Measurements from ENCODE around the gene DZIP1L.

DZIP1L gene

GRCh38 chr3:138066972-138067371 is 48.4 kb downstream of the DZIP1L start:
- DNase-seq = no peak

- DNase-seq = no peak
Observed at GRCh38 chr3:138066383-138066782, 49.0 kb downstream of the DZIP1L start.

GRCh38 chr3:138065949-138066348 is 49.5 kb downstream of the DZIP1L start:
- DNase-seq = no peak

GRCh38 chr3:138063416-138063815 is 52.0 kb downstream of the DZIP1L start:
- no peak for DNase-seq

- no peak for DNase-seq
Observed at GRCh38 chr3:138062626-138063025, 52.8 kb downstream of the DZIP1L start.

GRCh38 chr3:138062037-138062436 is 53.4 kb downstream of the DZIP1L start:
- no peak for DNase-seq

GRCh38 chr3:138060792-138061191 is 54.6 kb downstream of the DZIP1L start:
- DNase-seq = no peak

GRCh38 chr3:138059261-138059660 is 56.1 kb downstream of the DZIP1L start:
- DNase-seq = no peak

- no peak for DNase-seq
Observed at GRCh38 chr3:138057384-138057783, 58.0 kb downstream of the DZIP1L start.

- DNase-seq = no peak
Observed at GRCh38 chr3:138054057-138054456, 61.4 kb downstream of the DZIP1L start.

GRCh38 chr3:138051947-138052802 is 63.2 kb downstream of the DZIP1L start:
- no peak for DNase-seq

- no peak for DNase-seq
Observed at GRCh38 chr3:138049157-138049919, 66.1 kb downstream of the DZIP1L start.

GRCh38 chr3:138047596-138048158 is 67.7 kb downstream of the DZIP1L start:
- DNase-seq = no peak

GRCh38 chr3:138046955-138047354 is 68.5 kb downstream of the DZIP1L start:
- DNase-seq = no peak

GRCh38 chr3:138046085-138046484 is 69.3 kb downstream of the DZIP1L start:
- no peak for DNase-seq

- no peak for DNase-seq
Observed at GRCh38 chr3:138043266-138044029, 72.0 kb downstream of the DZIP1L start.

GRCh38 chr3:138042043-138042442 is 73.4 kb downstream of the DZIP1L start:
- no peak for DNase-seq

- DNase-seq = no peak
Observed at GRCh38 chr3:138038725-138039462, 76.5 kb downstream of the DZIP1L start.

- no peak for DNase-seq
Observed at GRCh38 chr3:138036572-138036971, 78.8 kb downstream of the DZIP1L start.

GRCh38 chr3:138034918-138035317 is 80.5 kb downstream of the DZIP1L start:
- DNase-seq = no peak

- no peak for DNase-seq
Observed at GRCh38 chr3:138033202-138033691, 82.2 kb downstream of the DZIP1L start.

- no peak for DNase-seq
Observed at GRCh38 chr3:138032567-138032966, 82.8 kb downstream of the DZIP1L start.
